ENCODE data around the gene KRTAP26-1.

The KRTAP26-1 gene

DNA sequence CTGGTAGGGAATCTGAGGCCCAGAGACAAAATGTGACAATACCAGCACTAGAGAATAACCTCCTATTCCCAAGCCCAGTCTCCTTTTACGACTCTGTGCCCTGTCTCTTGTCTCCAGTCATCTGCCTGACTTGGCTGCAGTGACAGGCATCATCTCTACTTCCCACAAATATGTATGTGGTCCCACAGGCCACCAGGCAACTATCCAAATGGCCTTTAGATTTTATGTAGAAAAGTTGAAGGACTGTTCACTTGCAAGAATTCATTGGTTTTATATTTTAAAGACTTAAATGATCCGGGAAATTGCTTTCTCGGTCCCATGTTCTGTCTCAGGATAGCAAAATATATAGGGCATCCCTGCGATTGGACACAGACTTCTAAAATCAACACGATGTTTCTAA is 49.0 kb downstream of the KRTAP26-1 start:
- DNase-seq (ENCODE audit: low read depth) = no peak

DNA sequence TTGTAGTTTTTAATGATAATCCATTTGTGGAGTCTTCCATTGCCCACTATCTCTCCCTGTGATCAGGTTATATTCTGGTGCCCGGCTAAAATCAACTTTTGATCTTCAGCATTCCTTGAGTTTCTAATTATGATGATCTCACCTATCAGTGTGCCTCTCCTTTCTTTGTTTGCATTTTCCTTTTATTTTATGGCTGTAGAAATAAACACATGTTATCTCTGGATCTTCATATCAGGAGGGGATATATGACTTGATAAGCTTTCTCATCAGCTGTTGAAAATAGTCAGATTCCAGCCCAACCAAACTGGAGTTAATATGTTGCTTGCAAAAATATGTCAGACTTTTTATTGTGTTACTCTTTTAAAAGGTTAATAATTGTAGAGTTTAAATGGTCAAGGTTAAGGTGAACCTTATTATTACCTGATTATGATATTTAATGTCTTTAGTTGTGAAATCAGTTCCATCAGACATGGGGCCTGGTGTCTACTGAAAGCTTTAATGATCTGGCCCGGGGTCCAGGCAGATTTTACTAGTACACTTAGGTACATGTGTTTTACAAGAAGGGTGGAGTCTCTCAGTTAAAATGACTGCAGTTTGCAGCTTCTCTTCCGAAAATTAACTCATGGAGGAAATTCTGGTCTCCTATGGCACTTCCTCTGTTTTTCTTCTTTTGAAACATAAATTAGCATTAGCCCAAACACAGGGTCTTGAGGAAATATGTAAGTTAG is 50.1 kb downstream of the KRTAP26-1 start:
- DNase-seq (ENCODE audit: low read depth) = no peak

Measured in iris pigment epithelial cell (primary cell).